HEK293T (cell line): ENCODE results near the gene ARL8A.

Source experiments
- ARNT ChIP-seq: fragments of 450-650 bp; IDR thresholded peaks from 2 replicates; pipeline ENCODE4 v1.6.1; 2017; ENCODE audit warnings: mild to moderate bottlenecking
- FOXA1 ChIP-seq: fragments of 450-650 bp; IDR thresholded peaks from 2 replicates; pipeline ENCODE4 v1.6.1; 2016; ENCODE audit warnings: mild to moderate bottlenecking
- FOXK2 ChIP-seq: fragments of 450-650 bp; IDR thresholded peaks from 2 replicates; pipeline ENCODE4 v1.6.1; 2016; ENCODE audit warnings: mild to moderate bottlenecking
- FOXM1 ChIP-seq: fragments of 450-650 bp; IDR thresholded peaks from 2 replicates; pipeline ENCODE4 v1.6.1; 2017; ENCODE audit warnings: mild to moderate bottlenecking, borderline replicate concordance
- HDGF ChIP-seq: fragments of 450-650 bp; IDR thresholded peaks from 2 replicates; pipeline ENCODE4 v1.6.1; 2017; ENCODE audit warnings: antibody characterized with exemption, borderline replicate concordance
- L3MBTL2 ChIP-seq: fragments of 450-650 bp; conservative IDR thresholded peaks from 2 replicates; pipeline ENCODE4 v1.6.1; 2016; ENCODE audit warnings: mild to moderate bottlenecking
- SP1 ChIP-seq: fragments of 450-650 bp; IDR thresholded peaks from 2 replicates; pipeline ENCODE4 v1.6.1; 2017
- TARDBP ChIP-seq: fragments of 450-650 bp; IDR thresholded peaks from 2 replicates; pipeline ENCODE4 v1.6.1; 2016

DNA sequence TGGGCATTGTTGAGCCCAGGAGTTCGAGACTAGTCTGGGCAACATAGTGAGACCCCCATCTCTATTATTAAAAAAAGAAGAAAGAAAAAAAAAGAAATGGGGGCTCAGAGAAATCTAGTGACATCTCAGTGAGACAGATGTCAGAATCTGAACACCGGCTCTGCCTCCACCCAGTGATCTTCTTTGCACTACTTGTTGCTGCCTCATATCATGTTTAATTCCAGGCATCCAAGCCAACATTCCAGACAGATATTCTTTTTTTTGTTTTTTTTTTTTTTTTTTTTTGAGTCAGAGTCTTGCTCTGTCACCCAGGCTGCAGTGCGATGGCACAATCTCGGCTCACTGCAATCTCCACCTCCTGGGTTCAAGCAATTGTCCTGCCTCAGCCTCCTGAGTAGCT, 5.0 kb upstream of the ARL8A start:
- TF ChIP-seq FOXK2 (no peak), SP1 (no peak), L3MBTL2 (no peak), TARDBP (no peak), FOXM1 (no peak), ARNT (no peak), HDGF (no peak), FOXA1 (no peak)
